ENCODE data around the gene RGS21. TPM values are rescaled to one million over a fixed set of nuclear protein-coding genes. Genes with fewer than 3 reads are reported as not detected.
"Not testable (repeated sequence)": the region's sequence is repeated elsewhere in the genome, so short reads cannot be mapped to it uniquely, and the experiment has no call there.

The RGS21 gene
- total and polyA plus RNA-seq, 12 donors, result not detected

DNA sequence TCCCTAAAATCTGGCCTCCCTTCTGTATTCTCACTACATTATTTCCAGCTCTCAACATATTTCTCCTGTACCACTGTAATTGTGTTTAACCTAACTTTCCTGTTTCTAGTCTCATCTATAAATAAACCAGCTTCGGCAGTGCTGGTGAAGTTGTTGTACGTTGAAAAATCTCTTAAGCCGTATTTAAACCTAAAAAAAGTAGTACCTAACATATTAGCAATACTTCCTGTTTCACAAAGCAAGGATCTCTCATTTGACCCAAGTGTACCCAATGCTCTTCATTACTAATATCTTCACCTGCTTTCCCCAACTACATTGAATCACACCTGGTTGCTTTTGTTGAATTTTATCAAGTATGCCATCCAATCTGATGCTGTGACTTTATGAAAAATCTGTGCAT is 42.2 kb upstream of the RGS21 start:
- H3K27ac ChIP-seq, result no peak overlapping the region
- no peaks in the 10 kb centered on the region for H3K9me3 ChIP-seq
- H3K27me3 ChIP-seq, result no peaks in the 10 kb centered on the region
- WGBS, 2 donors, result 70 to 73% methylated on average over 3 of the region's 3 CpGs
- intact Hi-C loops (cut with DNase I), result no loop called here
- no peaks in the 10 kb centered on the region for H3K4me1 ChIP-seq
- H3K4me3 ChIP-seq, result no peak overlapping the region
- no peaks in the 10 kb centered on the region for H3K36me3 ChIP-seq
- TF ChIP-seq CTCF (IDR thresholded peaks at IDR 0.05), result no peak
- DNase-seq (no peak), ATAC-seq (no peak)

GRCh38 chr1:192277635-192278034 is 39.2 kb upstream of the RGS21 start:
- Histone ChIP-seq H3K36me3 (no peaks in the 10 kb centered on the region), H3K9me3 (peaks cover 0 to 23% (median 9%) of the 10 kb centered on the region in 11 donors), H3K4me1 (no peaks in the 10 kb centered on the region), H3K27me3 (no peaks in the 10 kb centered on the region), H3K4me3 (no peak overlapping the region), H3K27ac (no peak overlapping the region)
- ATAC-seq, result no peak
- 47 to 59% methylated on average over 1 of the region's 1 CpG for WGBS, 2 donors
- no peak for DNase-seq
- intact Hi-C loops (cut with DNase I), result no loop called here
- TF ChIP-seq CTCF (IDR thresholded peaks at IDR 0.05), result no peak

GRCh38 chr1:192284927-192285326 is 31.9 kb upstream of the RGS21 start:
- Histone ChIP-seq H3K9me3 (peaks cover 0 to 77% (median 24%) of the 10 kb centered on the region in 11 donors), H3K36me3 (no peaks in the 10 kb centered on the region), H3K27me3 (no peaks in the 10 kb centered on the region), H3K27ac (no peak overlapping the region), H3K4me1 (no peaks in the 10 kb centered on the region), H3K4me3 (no peak overlapping the region)
- intact Hi-C loops (cut with DNase I), result no loop called here
- no peak for DNase-seq
- no peak for TF ChIP-seq CTCF (IDR thresholded peaks at IDR 0.05)
- ATAC-seq, result no peak
- WGBS, 2 donors, result 79 to 83% methylated on average over 2 of the region's 2 CpGs

GRCh38 chr1:192303029-192303428 is 13.8 kb upstream of the RGS21 start:
- Histone ChIP-seq H3K4me1 (no peaks in the 10 kb centered on the region), H3K9me3 (peaks cover 0 to 18% (median 10%) of the 10 kb centered on the region in 11 donors), H3K27me3 (no peaks in the 10 kb centered on the region), H3K4me3 (no peak overlapping the region), H3K36me3 (no peaks in the 10 kb centered on the region), H3K27ac (no peak overlapping the region)
- 56 to 72% methylated on average over 1 of the region's 1 CpG for WGBS, 2 donors
- DNase-seq (no peak), ATAC-seq (no peak)
- no peak for TF ChIP-seq CTCF (IDR thresholded peaks at IDR 0.05)
- intact Hi-C loops (cut with DNase I), result no loop called here

DNA sequence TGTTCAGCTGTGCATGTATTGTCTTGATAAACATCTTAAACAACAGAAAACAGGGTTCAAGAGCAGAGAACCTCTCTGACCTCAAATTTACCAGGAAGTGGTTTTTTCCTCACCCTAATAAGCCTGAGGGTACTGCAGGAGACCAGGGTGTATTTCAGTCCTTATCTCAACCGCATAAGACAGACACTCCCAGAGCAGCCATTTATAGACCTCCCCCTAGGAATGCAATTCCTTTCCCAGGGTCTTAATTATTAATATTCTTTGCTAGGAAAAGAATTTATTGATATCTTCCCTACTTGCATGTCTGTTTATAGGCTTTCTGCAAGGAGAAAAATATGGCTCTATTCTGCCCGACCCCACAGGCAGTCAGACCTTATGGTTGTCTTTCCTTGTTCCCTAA is 8.5 kb upstream of the RGS21 start:
- WGBS, 2 donors, result 88 to 95% methylated on average over 2 of the region's 2 CpGs
- H3K4me3 ChIP-seq; DNase-seq; H3K27me3 ChIP-seq; ATAC-seq; intact Hi-C loops (cut with DNase I); H3K36me3 ChIP-seq; H3K4me1 ChIP-seq; H3K27ac ChIP-seq: not testable (repeated sequence)
- peaks cover 0 to 31% (median 21%) of the 10 kb centered on the region in 11 donors for H3K9me3 ChIP-seq

Measured in heart right ventricle (tissue), 16 donors.